ENCODE data around the gene SEC16A. TPM values are rescaled to one million over a fixed set of nuclear protein-coding genes. Genes with fewer than 3 reads are reported as not detected.

Gene SEC16A
- total RNA-seq, 1 donor from 2014 or later, result 66.5 TPM

DNA sequence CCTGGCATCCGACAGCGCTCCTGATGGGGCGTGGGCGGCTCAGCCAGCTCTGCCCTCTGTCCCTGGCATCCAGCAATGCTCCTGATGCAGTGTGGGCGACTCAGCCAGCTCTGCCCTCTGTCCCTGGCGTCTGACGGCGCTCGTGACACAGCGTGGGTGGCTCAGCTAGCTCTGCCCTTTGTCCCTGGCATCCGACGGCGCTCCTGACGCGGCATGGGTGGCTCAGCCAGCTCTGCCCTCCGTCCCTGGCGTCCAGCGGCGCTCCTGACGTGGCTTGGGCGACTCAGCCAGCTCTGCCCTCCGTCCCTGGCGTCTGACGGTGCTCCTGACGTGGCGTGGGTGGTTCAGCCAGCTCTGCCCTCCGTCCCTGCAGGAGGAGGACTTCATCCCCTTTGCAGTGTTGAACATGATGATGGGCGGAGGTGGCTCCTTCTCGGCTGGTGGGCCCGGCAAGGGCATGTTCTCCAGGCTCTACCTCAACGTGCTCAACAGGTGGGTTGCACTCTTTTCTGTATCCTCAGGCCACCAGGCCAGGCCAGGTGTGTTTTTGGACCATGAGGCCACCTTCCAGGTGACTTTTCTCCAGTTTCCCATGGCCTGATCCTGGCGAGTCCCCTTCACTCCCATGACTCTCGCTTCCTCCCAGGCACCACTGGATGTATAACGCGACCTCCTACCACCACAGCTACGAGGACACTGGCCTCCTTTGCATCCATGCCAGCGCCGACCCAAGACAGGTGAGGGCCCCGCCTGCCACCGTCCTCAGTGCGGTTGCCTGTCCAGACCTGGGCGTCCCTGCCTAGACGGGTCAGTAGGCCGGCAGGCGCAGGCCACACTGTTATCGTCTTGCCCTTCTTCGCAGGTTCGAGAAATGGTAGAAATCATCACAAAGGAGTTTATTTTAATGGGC lies 64.4 kb downstream of the SEC16A start:
- H3K27ac ChIP-seq, result no peak overlapping the region
- no peaks in the 10 kb centered on the region for H3K4me1 ChIP-seq
- H3K36me3 ChIP-seq, result peaks cover 100% of the 10 kb centered on the region
- no peaks in the 10 kb centered on the region for H3K9me3 ChIP-seq
- TF ChIP-seq, protein P1, sequence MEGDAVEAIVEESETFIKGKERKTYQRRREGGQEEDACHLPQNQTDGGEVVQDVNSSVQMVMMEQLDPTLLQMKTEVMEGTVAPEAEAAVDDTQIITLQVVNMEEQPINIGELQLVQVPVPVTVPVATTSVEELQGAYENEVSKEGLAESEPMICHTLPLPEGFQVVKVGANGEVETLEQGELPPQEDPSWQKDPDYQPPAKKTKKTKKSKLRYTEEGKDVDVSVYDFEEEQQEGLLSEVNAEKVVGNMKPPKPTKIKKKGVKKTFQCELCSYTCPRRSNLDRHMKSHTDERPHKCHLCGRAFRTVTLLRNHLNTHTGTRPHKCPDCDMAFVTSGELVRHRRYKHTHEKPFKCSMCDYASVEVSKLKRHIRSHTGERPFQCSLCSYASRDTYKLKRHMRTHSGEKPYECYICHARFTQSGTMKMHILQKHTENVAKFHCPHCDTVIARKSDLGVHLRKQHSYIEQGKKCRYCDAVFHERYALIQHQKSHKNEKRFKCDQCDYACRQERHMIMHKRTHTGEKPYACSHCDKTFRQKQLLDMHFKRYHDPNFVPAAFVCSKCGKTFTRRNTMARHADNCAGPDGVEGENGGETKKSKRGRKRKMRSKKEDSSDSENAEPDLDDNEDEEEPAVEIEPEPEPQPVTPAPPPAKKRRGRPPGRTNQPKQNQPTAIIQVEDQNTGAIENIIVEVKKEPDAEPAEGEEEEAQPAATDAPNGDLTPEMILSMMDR (IDR thresholded peaks at IDR 0.05), result no peak
- H3K4me3 ChIP-seq, result no peak overlapping the region
- H3K27me3 ChIP-seq (ENCODE audit: low read depth), result no peaks in the 10 kb centered on the region
- ATAC-seq, result no peak
- DNase-seq, result no peak
- intact Hi-C loops (cut with DNase I), result no loop called here

DNA sequence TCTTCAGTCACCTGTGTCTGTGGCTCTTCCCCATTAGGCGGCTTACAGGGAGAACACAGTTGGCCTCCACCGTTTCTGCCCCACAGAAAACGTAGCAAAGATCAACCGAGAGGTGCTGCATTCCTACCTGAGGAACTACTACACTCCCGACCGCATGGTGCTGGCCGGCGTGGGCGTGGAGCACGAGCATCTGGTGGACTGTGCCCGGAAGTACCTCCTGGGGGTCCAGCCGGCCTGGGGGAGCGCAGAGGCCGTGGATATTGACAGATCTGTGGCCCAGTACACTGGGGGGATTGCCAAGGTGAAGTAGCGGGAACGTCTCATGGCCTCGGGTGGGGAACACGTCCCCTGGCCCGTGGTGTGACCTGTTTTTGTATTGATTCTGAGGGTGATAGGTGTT lies 65.9 kb downstream of the SEC16A start:
- ATAC-seq (no peak), DNase-seq (no peak)
- no peaks in the 10 kb centered on the region for H3K9me3 ChIP-seq
- TF ChIP-seq, protein P1 (IDR thresholded peaks at IDR 0.05), result no peak
- H3K27ac ChIP-seq, result no peak overlapping the region
- peaks cover 1% of the 10 kb centered on the region for H3K4me1 ChIP-seq
- peaks cover 100% of the 10 kb centered on the region for H3K36me3 ChIP-seq
- intact Hi-C loops (cut with DNase I), result no loop called here
- H3K4me3 ChIP-seq, result no peak overlapping the region
- no peaks in the 10 kb centered on the region for H3K27me3 ChIP-seq (ENCODE audit: low read depth)

DNA sequence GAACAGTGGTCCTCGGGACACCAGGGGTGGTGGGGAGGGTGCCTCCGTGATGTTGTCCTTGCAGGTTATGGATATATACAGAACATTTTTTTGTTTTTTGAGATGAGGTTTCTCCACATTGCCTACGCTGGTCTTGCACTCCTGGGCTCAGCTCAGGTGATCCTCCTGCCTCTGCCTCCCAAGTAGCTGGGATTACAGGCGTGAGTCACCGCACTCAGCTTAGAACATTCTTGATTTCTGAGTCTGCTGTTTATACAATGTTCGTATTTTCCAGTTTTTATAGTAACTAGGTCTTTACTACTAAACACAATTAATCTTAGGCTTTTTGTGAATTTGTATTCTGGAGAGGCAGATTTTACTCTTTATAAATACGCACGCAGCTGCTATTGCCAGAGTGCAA lies 66.4 kb downstream of the SEC16A start:
- no peak overlapping the region for H3K27ac ChIP-seq
- H3K4me1 ChIP-seq, result peaks cover 6% of the 10 kb centered on the region
- no peak overlapping the region for H3K4me3 ChIP-seq
- no peak for DNase-seq
- peaks cover 96% of the 10 kb centered on the region for H3K36me3 ChIP-seq
- ATAC-seq, result no peak
- intact Hi-C loops (cut with DNase I), result no loop called here
- no peaks in the 10 kb centered on the region for H3K27me3 ChIP-seq (ENCODE audit: low read depth)
- no peaks in the 10 kb centered on the region for H3K9me3 ChIP-seq
- TF ChIP-seq, protein P1 (IDR thresholded peaks at IDR 0.05), result no peak

DNA sequence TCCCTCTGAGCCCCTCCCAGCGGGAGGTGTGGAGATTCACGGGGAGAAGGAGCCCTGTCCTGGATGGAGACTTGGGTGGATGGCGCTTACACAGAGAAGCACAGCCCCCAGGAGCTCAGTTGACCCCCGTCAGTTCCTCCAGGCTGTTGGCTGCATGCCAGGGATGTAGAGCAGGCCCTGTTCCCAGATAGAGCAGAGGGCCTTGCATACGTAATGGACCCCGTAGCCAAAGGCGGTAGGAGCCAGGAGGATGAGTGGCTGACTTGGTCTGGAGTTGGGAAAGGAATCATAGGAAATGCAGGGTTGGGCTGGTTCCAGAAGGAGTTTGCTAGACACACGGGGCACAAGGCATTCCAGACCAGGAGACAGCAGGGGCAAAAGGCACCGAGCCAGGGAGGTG lies 69.9 kb downstream of the SEC16A start:
- no peak for ATAC-seq
- TF ChIP-seq, protein P1 (IDR thresholded peaks at IDR 0.05), result no peak
- peaks cover 62% of the 10 kb centered on the region for H3K36me3 ChIP-seq
- peaks cover 28% of the 10 kb centered on the region for H3K4me1 ChIP-seq
- H3K4me3 ChIP-seq, result no peak overlapping the region
- H3K27ac ChIP-seq, result no peak overlapping the region
- DNase-seq, result no peak
- intact Hi-C loops (cut with DNase I), result no loop called here
- H3K27me3 ChIP-seq (ENCODE audit: low read depth), result no peaks in the 10 kb centered on the region
- H3K9me3 ChIP-seq, result no peaks in the 10 kb centered on the region

DNA sequence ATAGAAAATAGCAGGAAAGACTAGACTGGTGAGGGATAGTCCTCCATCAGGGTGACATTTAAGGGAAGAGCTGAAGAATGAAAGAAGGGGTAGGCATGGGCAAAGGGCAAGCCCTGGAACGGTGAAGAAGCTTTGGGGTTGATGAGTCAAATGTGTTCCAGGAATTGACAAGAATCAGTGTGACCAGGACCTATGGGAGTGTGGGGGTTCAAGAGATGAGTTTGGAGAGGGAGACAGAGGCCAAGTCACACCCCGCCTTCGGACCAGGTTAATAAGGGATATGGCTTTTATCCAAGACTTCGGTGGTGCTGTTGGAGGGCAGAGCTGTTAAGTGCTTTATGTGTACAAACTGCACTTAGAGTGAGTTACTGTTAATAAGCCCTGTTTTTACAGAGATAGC lies 71.5 kb downstream of the SEC16A start:
- TF ChIP-seq, protein P1 (IDR thresholded peaks at IDR 0.05), result no peak
- ATAC-seq, result no peak
- H3K4me1 ChIP-seq, result peaks cover 28% of the 10 kb centered on the region
- H3K36me3 ChIP-seq, result peaks cover 61% of the 10 kb centered on the region
- DNase-seq, result no peak
- no peaks in the 10 kb centered on the region for H3K9me3 ChIP-seq
- no peaks in the 10 kb centered on the region for H3K27me3 ChIP-seq (ENCODE audit: low read depth)
- H3K27ac ChIP-seq, result peak overlapping the region; percentile 94
- peak overlapping the region; percentile 99 for H3K4me3 ChIP-seq
- intact Hi-C loops (cut with DNase I), result no loop called here
